Glomerular visceral epithelial cell (primary cell): ENCODE data around the gene SLC35F1.

Experiments used
- DNase-seq: peaks from one replicate; pipeline ENCODE4 v3.0.0-alpha.2; 2016; ENCODE audit errors: extremely low spot score

The SLC35F1 gene

GRCh38 chr6:118197539-118197938 is 290.5 kb downstream of the SLC35F1 start:
- no peak for DNase-seq

- DNase-seq, result no peak
Measured at GRCh38 chr6:118198746-118199145, 291.7 kb downstream of the SLC35F1 start.

- no peak for DNase-seq
Measured at GRCh38 chr6:118200160-118200559, 293.1 kb downstream of the SLC35F1 start.

- no peak for DNase-seq
Measured at GRCh38 chr6:118202517-118202916, 295.5 kb downstream of the SLC35F1 start.

- no peak for DNase-seq
Measured at GRCh38 chr6:118203545-118203944, 296.5 kb downstream of the SLC35F1 start.

GRCh38 chr6:118206221-118206620 is 299.2 kb downstream of the SLC35F1 start:
- no peak for DNase-seq

- DNase-seq, result no peak
Measured at GRCh38 chr6:118207947-118208346, 300.9 kb downstream of the SLC35F1 start.

GRCh38 chr6:118212451-118213173 is 305.5 kb downstream of the SLC35F1 start:
- no peak for DNase-seq

GRCh38 chr6:118215269-118215668 is 308.2 kb downstream of the SLC35F1 start:
- no peak for DNase-seq

GRCh38 chr6:118216751-118217150 is 309.7 kb downstream of the SLC35F1 start:
- no peak for DNase-seq

- DNase-seq, result no peak
Measured at GRCh38 chr6:118218156-118218555, 311.1 kb downstream of the SLC35F1 start.

GRCh38 chr6:118220429-118221128 is 313.5 kb downstream of the SLC35F1 start:
- no peak for DNase-seq

- DNase-seq, result no peak
Measured at GRCh38 chr6:118223316-118223715, 316.3 kb downstream of the SLC35F1 start.

- no peak for DNase-seq
Measured at GRCh38 chr6:118228886-118229285, 321.8 kb downstream of the SLC35F1 start.

- DNase-seq, result no peak
Measured at GRCh38 chr6:118240878-118241528, 333.9 kb downstream of the SLC35F1 start.

GRCh38 chr6:118246406-118246805 is 339.3 kb downstream of the SLC35F1 start:
- no peak for DNase-seq

- no peak for DNase-seq
Measured at GRCh38 chr6:118248171-118248570, 341.1 kb downstream of the SLC35F1 start.

GRCh38 chr6:118249680-118250079 is 342.6 kb downstream of the SLC35F1 start:
- no peak for DNase-seq

- no peak for DNase-seq
Measured at GRCh38 chr6:118252474-118252873, 345.4 kb downstream of the SLC35F1 start.

- DNase-seq, result no peak
Measured at GRCh38 chr6:118253741-118254140, 346.7 kb downstream of the SLC35F1 start.

- DNase-seq, result no peak
Measured at GRCh38 chr6:118260833-118261232, 353.8 kb downstream of the SLC35F1 start.

GRCh38 chr6:118263921-118264486 is 356.9 kb downstream of the SLC35F1 start:
- DNase-seq, result peak; percentile 26

- DNase-seq, result no peak
Measured at GRCh38 chr6:118269659-118270058, 362.6 kb downstream of the SLC35F1 start.
